GM12878 (cell line): ENCODE measurements around the gene SF3B4. TPM values are rescaled to one million over a fixed set of nuclear protein-coding genes. Genes with fewer than 3 reads are reported as not detected.
A peak's percentile ranks its signal among the peaks of the same experiment; 100 is the strongest.

ENCODE experiments used
- ATAC-seq: fragments of 200-7000 bp; cut with Tn5 transposase; 3 replicates; pipeline ENCODE4 v1.9.1; 2020; ENCODE audit warnings: mild to moderate bottlenecking, moderate library complexity
- BruUV-seq: library from RNA; stranded (reverse); fragments of 400-500 nt; replicated peaks from 2 replicates; lab custom pipeline; 2021; lab: Mats Ljungman, UMichigan
- CTCF ChIA-PET: fragments of 300-600 bp; sonication (Branson Sonifier 250); formaldehyde crosslinking; extraction: SDS; loops from one replicate; lab custom pipeline; 2021; ENCODE audit warnings: inconsistent platforms; lab: Yijun Ruan, JAX
- POLR2A ChIA-PET: fragments of 350-600 bp; formaldehyde crosslinking; extraction: SDS; loops from one replicate; lab custom pipeline; 2021; ENCODE audit warnings: inconsistent platforms; lab: Charles Lee
- RAD21 ChIA-PET: fragments of 300-600 bp; sonication (Branson Sonifier 250); formaldehyde crosslinking; loops from one replicate; lab custom pipeline; 2023; ENCODE audit warnings: antibody characterized with exemption; ENCODE audit not compliant: unreplicated experiment; lab: Charles Lee
- SMC1A ChIA-PET: fragments of 300-600 bp; sonication (Branson Sonifier 250); formaldehyde crosslinking; loops from one replicate; lab custom pipeline; 2023; ENCODE audit not compliant: unreplicated experiment, uncharacterized antibody; lab: Charles Lee
- DNase-seq: peaks from one replicate; pipeline ENCODE4 v3.0.0-alpha.2; 2011; ENCODE audit warnings: low read depth, low spot score
- FAIRE-seq: peaks from 3 replicates; lab custom pipeline; 2011; peaks lifted over from hg19 to GRCh38; lab: Jason Lieb, UNC
- H2AFZ ChIP-seq: 2 replicates; pipeline ENCODE4 v1.6.0; 2011; ENCODE audit warnings: low read depth, low read length, control low read depth; ENCODE audit not compliant: control insufficient read depth
- H3K27ac ChIP-seq: 2 replicates; pipeline ENCODE4 v1.5.1; 2011; ENCODE audit warnings: control low read depth; ENCODE audit not compliant: control insufficient read depth, insufficient read depth
- H3K27me3 ChIP-seq, 2 experiments: replicated peaks in 1 of 2; 2 replicates each; pipeline versions ENCODE4 v1.6.0 to v1.6.1; 2011; ENCODE audit warnings: low read length in 1 of 2; ENCODE audit not compliant: control insufficient read depth in 2 of 2, insufficient read depth in 2 of 2
- H3K36me3 ChIP-seq, 2 experiments: 2 replicates each; pipeline ENCODE4 v1.5.1; 2011; ENCODE audit warnings: low read length in 1 of 2; ENCODE audit not compliant: control insufficient read depth in 2 of 2, insufficient read depth in 2 of 2
- H3K4me1 ChIP-seq: 2 replicates; pipeline ENCODE4 v1.6.1; 2011; ENCODE audit warnings: mild to moderate bottlenecking, low read length, moderate library complexity, mixed read lengths; ENCODE audit not compliant: control insufficient read depth, insufficient read depth
- H3K4me2 ChIP-seq: 2 replicates; pipeline ENCODE4 v1.6.0; 2011; ENCODE audit warnings: control low read depth; ENCODE audit not compliant: control insufficient read depth, insufficient read depth
- H3K4me3 ChIP-seq: fragments of 200-600 bp; sonication (generic); 2 replicates; pipeline ENCODE4 v1.5.1; 2016
- H3K79me2 ChIP-seq: 2 replicates; pipeline ENCODE4 v1.6.0; 2011; ENCODE audit warnings: low read length; ENCODE audit not compliant: control insufficient read depth, insufficient read depth
- H3K9ac ChIP-seq: 2 replicates; pipeline ENCODE4 v1.8.0; 2011; ENCODE audit warnings: low read length, control low read depth, mixed read lengths; ENCODE audit not compliant: control insufficient read depth, insufficient read depth
- H3K9me3 ChIP-seq: replicated peaks from 3 replicates; pipeline ENCODE4 v1.5.1; 2011; ENCODE audit warnings: mild to moderate bottlenecking, low read length; ENCODE audit not compliant: control insufficient read depth, insufficient read depth
- H4K20me1 ChIP-seq: 2 replicates; pipeline ENCODE4 v1.6.0; 2011; ENCODE audit not compliant: control insufficient read depth, insufficient read depth
- CREM ChIP-seq: IDR thresholded peaks from 2 replicates; pipeline ENCODE4 v1.6.1; 2014; ENCODE audit warnings: antibody characterized with exemption, low read depth
- EED ChIP-seq: sonication (generic); IDR thresholded peaks from 2 replicates; pipeline ENCODE4 v1.6.1; 2016; ENCODE audit warnings: antibody characterized with exemption, low read depth
- ETV6 ChIP-seq, 2 experiments: fragments of 450-650 bp in 1 of 2; IDR thresholded peaks in 1 of 2; conservative IDR thresholded peaks in 1 of 2; 2 replicates each; pipeline ENCODE4 v1.6.1; 2014; ENCODE audit warnings: antibody characterized with exemption in 1 of 2, borderline replicate concordance in 1 of 2, low read depth in 1 of 2, mild to moderate bottlenecking in 1 of 2, moderate library complexity in 1 of 2
- IKZF2 ChIP-seq, 2 experiments: fragments of 450-650 bp; IDR thresholded peaks; 2 replicates each; pipeline ENCODE4 v1.6.1; 2017; ENCODE audit warnings: mild to moderate bottlenecking in 2 of 2, moderate library complexity in 2 of 2
- JUND ChIP-seq: IDR thresholded peaks from 2 replicates; pipeline ENCODE4 v1.6.1; 2012; ENCODE audit warnings: low read depth, mild to moderate bottlenecking, low read length, improper control_type of control experiment, moderate library complexity
- MEF2B ChIP-seq: fragments of 450-650 bp; IDR thresholded peaks from 2 replicates; pipeline ENCODE4 v1.6.1; 2018; ENCODE audit warnings: mild to moderate bottlenecking, moderate library complexity; ENCODE audit not compliant: partially characterized antibody, poor library complexity, severe bottlenecking
- MTA3 ChIP-seq: IDR thresholded peaks from 2 replicates; pipeline ENCODE4 v1.6.1; 2012; ENCODE audit warnings: low read length, inconsistent platforms, borderline replicate concordance
- NBN ChIP-seq: fragments of 450-650 bp; IDR thresholded peaks from 2 replicates; pipeline ENCODE4 v1.6.1; 2016
- NFIC ChIP-seq: IDR thresholded peaks from 2 replicates; pipeline ENCODE4 v1.6.1; 2012; ENCODE audit warnings: low read depth, mild to moderate bottlenecking, inconsistent platforms, low read length, moderate library complexity
- NR2C2 ChIP-seq: IDR thresholded peaks from 2 replicates; pipeline ENCODE4 v1.6.1; 2011; ENCODE audit warnings: borderline replicate concordance, low read depth; ENCODE audit not compliant: control insufficient read depth, insufficient read length
- PML ChIP-seq: IDR thresholded peaks from 2 replicates; pipeline ENCODE4 v1.6.1; 2012; ENCODE audit warnings: low read length, inconsistent platforms
- RAD51 ChIP-seq: fragments of 450-650 bp; IDR thresholded peaks from 2 replicates; pipeline ENCODE4 v1.6.1; 2016; ENCODE audit warnings: moderate library complexity, mild to moderate bottlenecking, inconsistent platforms
- SIN3A ChIP-seq: IDR thresholded peaks from 2 replicates; pipeline ENCODE4 v1.6.1; 2012; ENCODE audit warnings: low read depth, low read length, improper control_type of control experiment
- SMAD5 ChIP-seq: IDR thresholded peaks from 2 replicates; pipeline ENCODE4 v1.6.1; 2016; ENCODE audit warnings: antibody characterized with exemption, low read depth
- SMARCA5 ChIP-seq: fragments of 450-650 bp; IDR thresholded peaks from 2 replicates; pipeline ENCODE4 v1.6.1; 2017; ENCODE audit warnings: mild to moderate bottlenecking
- SMC3 ChIP-seq: IDR thresholded peaks from 2 replicates; pipeline ENCODE4 v1.6.1; 2011; ENCODE audit warnings: low read length, improper control_type of control experiment, borderline replicate concordance
- SP1 ChIP-seq: IDR thresholded peaks from one replicate; pipeline ENCODE4 v1.6.1; 2011; ENCODE audit warnings: low read depth, low read length
- STAT1 ChIP-seq: fragments of 450-650 bp; conservative IDR thresholded peaks from 2 replicates; pipeline ENCODE4 v1.6.1; 2014; ENCODE audit warnings: antibody characterized with exemption, mild to moderate bottlenecking
- TAF1 ChIP-seq: IDR thresholded peaks from 2 replicates; pipeline ENCODE4 v1.6.1; 2011; ENCODE audit warnings: mild to moderate bottlenecking, low read depth, low read length, borderline replicate concordance
- TCF3 ChIP-seq: IDR thresholded peaks from 2 replicates; pipeline ENCODE4 v1.6.1; 2012; ENCODE audit warnings: low read depth, mild to moderate bottlenecking, low read length, borderline replicate concordance; ENCODE audit not compliant: insufficient read depth
- ZBTB4 ChIP-seq: fragments of 450-650 bp; formaldehyde crosslinking; IDR thresholded peaks from 2 replicates; pipeline ENCODE4 v1.4.0; 2022; ENCODE audit warnings: mild to moderate bottlenecking, moderate library complexity
- ZNF274 ChIP-seq: IDR thresholded peaks from one replicate; pipeline ENCODE4 v1.8.0; 2011; ENCODE audit not compliant: insufficient read length, insufficient read depth
- WGBS: methylation state at CpG from one replicate; pipeline ENCODE4 v1.1.6; 2016; ENCODE audit warnings: low lambda C conversion rate; ENCODE audit not compliant: insufficient replicate concordance, insufficient coverage; ENCODE audit errors: missing lambda C conversion rate; 5-methylcytosine and 5-hydroxymethylcytosine counted together
- in situ Hi-C: fragments of 300-500 bp; cut with MboI; formaldehyde crosslinking; loops from 9 replicates; pipeline ENCODE4 v1.14.3; 2018; ENCODE audit warnings: mixed read lengths
- intact Hi-C: fragments of 100-400 bp; cut with micrococcal nuclease; formaldehyde crosslinking; loops from one replicate; pipeline ENCODE4 v1.14.2; 2022; ENCODE audit not compliant: unreplicated experiment
- polyA plus RNA-seq, 11 experiments: library from polyadenylated mRNA; depleted of rRNA in 4 of 11; unstranded in 6 of 11; stranded (reverse) in 5 of 11; fragments of >200 nt; fragmentation: Nextera tagmentation in 4 of 11; fragmentation: Illumina TruSeq in 1 of 11; extraction: Ambion mirVana in 4 of 11; extraction: Trizol in 1 of 11; gene quantifications; 1 replicate in 1 of 11; 2 replicates in 10 of 11; pipeline versions ENCODE4 v1.2.1 to v1.2.3, GENCODE V29; 2011 to 2016; ENCODE audit warnings: inconsistent platforms in 2 of 11, missing spikeins in 2 of 11, low read depth in 1 of 11
- total RNA-seq, 4 experiments: library from RNA; depleted of rRNA in 3 of 4; stranded (reverse); fragments of >200 nt in 3 of 4; fragmentation: Illumina TruSeq in 1 of 4; extraction: Trizol in 1 of 4; gene quantifications; 2 replicates each; pipeline versions ENCODE4 v1.2.1 to v1.2.3, GENCODE V29; 2013 to 2021

Gene SF3B4
- total and polyA plus RNA-seq, 10 of the 15 experiments (the other 5 are each of a cell fraction or from before 2014, with no cell fraction given) = 1.9 to 146 (median 27.5) TPM

GRCh38 chr1:149888247-149888998 is 39.2 kb downstream of the SF3B4 start:
- Histone ChIP-seq H3K4me1 (no peaks in the 10 kb centered on the region), H3K4me2 (peak overlapping the region; percentile 55), H3K27me3 (no peaks in the 10 kb centered on the region), H3K79me2 (peaks cover 17% of the 10 kb centered on the region), H2AFZ (peak overlapping the region; percentile 78), H3K4me3 (peak overlapping the region; percentile 68), H3K9me3 (no peaks in the 10 kb centered on the region), H3K9ac (peak overlapping the region; percentile 60), H4K20me1 (no peaks in the 10 kb centered on the region), H3K27ac (peak overlapping the region; percentile 83), H3K36me3 (no peaks in the 10 kb centered on the region)
- no TSS peak for BruUV-seq
- FAIRE-seq = peak; percentile 54
- in situ Hi-C loops = no loop called here
- ChIA-PET CTCF (interaction anchor here (0.6 to 3.2 kb wide), 16 partner anchors 11 to 280 kb away, joined by 3 to 20 read pairs (median 5); partner anchors contain the start of gene BOLA1), SMC1A (interaction anchor here (0.9 to 3.3 kb wide), 13 partner anchors 38 to 273 kb away, joined by 3 to 15 read pairs (median 4); partner anchors contain the start of gene VPS45), POLR2A (interaction anchor here (0.6 to 4.0 kb wide), 14 partner anchors 8 to 345 kb away, joined by 3 to 57 read pairs (median 4); partner anchors contain the start of gene SF3B4), RAD21 (interaction anchor here (0.6 to 3.2 kb wide), 12 partner anchors 13 to 301 kb away, joined by 3 to 22 read pairs (median 5); partner anchors contain the start of gene SF3B4)
- ATAC-seq = peak; percentile 30
- intact Hi-C loops = loop anchor here (1.0 kb wide), 2 partner anchors 11 to 162 kb away; partner anchors contain the start of gene BOLA1
- DNase-seq = no peak
- 4% methylated on average over 28 of the region's 28 CpGs for WGBS
- peak; percentile 71; the same call in 1 of the 2 replicates for TF ChIP-seq SMARCA5
- no peak for TF ChIP-seq JUND
- no peak for TF ChIP-seq NR2C2
- no peak; the same call in 1 of the 2 replicates for TF ChIP-seq EED
- TF ChIP-seq MEF2B = peak; percentile 33
- no peak for TF ChIP-seq ZNF274
- TF ChIP-seq TAF1 = peak; percentile 31; the same call in 1 of the 2 replicates
- peak; percentile 53; the same call in 1 of the 2 replicates for TF ChIP-seq TCF3
- TF ChIP-seq SMC3 = peak; percentile 65; the same call in 1 of the 2 replicates
- TF ChIP-seq ETV6 (conservative IDR thresholded peaks at IDR 0.05 in 1 of 2, IDR thresholded peaks at IDR 0.05 in 1 of 2; ENCODE audit: borderline replicate concordance in 1 of 2, low read depth in 1 of 2) = no peak; a peak in 1 of 4 replicates
- TF ChIP-seq CREM = peak; percentile 75
- TF ChIP-seq PML = peak; percentile 97
- TF ChIP-seq NBN = peak; percentile 85
- TF ChIP-seq MTA3 = peak; percentile 92
- no peak for TF ChIP-seq RAD51
- TF ChIP-seq IKZF2 (IDR thresholded peaks at IDR 0.05) = peak; percentile 29 to 58
- TF ChIP-seq SMAD5 = peak; percentile 78
- peak; percentile 69; the same call in 1 of the 2 replicates for TF ChIP-seq STAT1
- TF ChIP-seq NFIC = peak; percentile 48; the same call in 1 of the 2 replicates
- TF ChIP-seq SIN3A = no peak
- TF ChIP-seq SP1 = peak; percentile 7
- TF ChIP-seq ZBTB4 (CRISPR knock-in tag) = 0 out of 2 replicates have a peak, but pooled peaks have one; percentile 47
